ENCODE measurements around the gene COL2A1. TPM values are rescaled to one million over a fixed set of nuclear protein-coding genes. Genes with fewer than 3 reads are reported as not detected.
"Not testable (repeated sequence)": the region's sequence is repeated elsewhere in the genome, so short reads cannot be mapped to it uniquely, and the experiment has no call there.

Gene COL2A1
- total RNA-seq, 2 experiments from 2014 or later: 0.05 TPM; not detected in 1

- DNase-seq: no peak
- Mint-ChIP-seq H3K4me1 (peaks cover 34% of the 10 kb centered on the region), H3K27me3 (no peaks in the 10 kb centered on the region), H3K27ac (no peak overlapping the region), H3K9me3 (ENCODE audit: low read depth) (no peaks in the 10 kb centered on the region), H3K36me3 (ENCODE audit: low read depth) (peaks cover 52% of the 10 kb centered on the region), H3K4me3 (peak overlapping the region; percentile 11)
- no peak for ATAC-seq
- intact Hi-C loops (cut with DNase I, micrococcal nuclease): loop anchor here in 1 of 2 experiments (10.0 kb wide), 1 partner anchor 211 kb away; the partner anchor contains the start of gene RAPGEF3
- ChIA-PET POLR2A (no interaction called here), CTCF (interaction anchor here (0.9 to 3.0 kb wide), 4 partner anchors 62 to 223 kb away, joined by 3 to 10 read pairs (median 4); no protein-coding TSS in a partner anchor)
These were observed 38.7 kb downstream of the COL2A1 start for GRCh38 chr12:47965581-47965980.

DNA sequence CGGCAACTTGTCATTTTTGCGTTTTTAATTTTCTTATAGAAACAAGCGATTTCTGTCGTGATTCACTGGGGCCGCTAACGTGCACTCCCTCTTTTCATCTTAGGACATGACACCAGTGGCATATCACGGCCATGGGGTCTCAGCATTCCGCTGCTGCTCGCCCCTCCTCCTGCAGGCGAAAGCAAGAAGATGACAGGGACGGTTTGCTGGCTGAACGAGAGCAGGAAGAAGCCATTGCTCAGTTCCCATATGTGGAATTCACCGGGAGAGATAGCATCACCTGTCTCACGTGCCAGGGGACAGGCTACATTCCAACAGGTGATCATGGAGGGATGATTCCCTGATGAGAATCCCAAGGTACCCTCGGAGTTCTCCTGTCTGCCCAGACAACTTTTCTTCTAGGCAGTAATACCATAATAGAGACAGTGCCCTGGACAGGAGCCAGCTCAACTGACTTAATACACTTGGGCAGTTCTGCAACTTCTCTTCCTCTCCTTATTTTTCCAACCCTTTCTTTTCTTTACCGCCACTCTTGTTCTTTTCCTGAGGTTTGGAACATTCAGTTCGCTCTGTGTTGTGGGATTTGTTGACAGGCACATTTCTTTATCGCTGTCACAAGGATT, 40.1 kb downstream of the COL2A1 start:
- peak; percentile 4 for ATAC-seq

GRCh38 chr12:47963340-47964040, 40.8 kb downstream of the COL2A1 start, which contains the start of gene TMEM106C:
TSS of gene TMEM106C (plus strand) at chr12:47963596. CDS start at chr12:47964237, 641 bp downstream.
- H3K4me1 Mint-ChIP-seq: peaks cover 34% of the 10 kb centered on the region
- no peaks in the 10 kb centered on the region for H3K9me3 Mint-ChIP-seq (ENCODE audit: low read depth)
- intact Hi-C loops (cut with DNase I, micrococcal nuclease): loop anchor here (1.0 to 10.0 kb wide), 14 partner anchors 37 to 246 kb away; partner anchors contain the start of genes ASB8 (in 2 of the 2), VDR (in 2 of the 2), CCDC184 (in 1 of the 2) and RAPGEF3 (in 1 of the 2)
- H3K27me3 Mint-ChIP-seq: peaks cover 2% of the 10 kb centered on the region
- ChIA-PET POLR2A (interaction anchor here (0.8 kb wide), 1 partner anchor 99 kb away, joined by 3 read pairs; no protein-coding TSS in a partner anchor), CTCF (interaction anchor here (0.6 to 5.6 kb wide), 38 partner anchors 8 to 544 kb away, joined by 3 to 29 read pairs (median 4); partner anchors contain the start of genes ASB8, SLC48A1 and VDR)
- peak within 1 kb of the TSS; percentile 87 for H3K27ac Mint-ChIP-seq
- peak; percentile 98 for ATAC-seq
- H3K4me3 Mint-ChIP-seq: peak within 1 kb of the TSS; percentile 99
- DNase-seq: peak; percentile 96
- H3K36me3 Mint-ChIP-seq (ENCODE audit: low read depth): peaks cover 48% of the 10 kb centered on the region

More for the DNA sequence above, 40.1 kb downstream of the COL2A1 start:
- DNase-seq: peak; percentile 40
- Mint-ChIP-seq H3K4me1 (peaks cover 34% of the 10 kb centered on the region), H3K4me3 (peak overlapping the region; percentile 99), H3K27me3 (peaks cover 2% of the 10 kb centered on the region), H3K9me3 (ENCODE audit: low read depth) (no peaks in the 10 kb centered on the region), H3K36me3 (ENCODE audit: low read depth) (peaks cover 52% of the 10 kb centered on the region), H3K27ac (peak overlapping the region; percentile 53)
- intact Hi-C loops (cut with DNase I, micrococcal nuclease): loop anchor here (5.0 to 10.0 kb wide), 4 partner anchors 102 to 247 kb away; partner anchors contain the start of genes ASB8 (in 1 of the 2) and RAPGEF3 (in 1 of the 2)
- ChIA-PET CTCF (interaction anchor here (0.6 to 5.6 kb wide), 31 partner anchors 10 to 545 kb away, joined by 3 to 29 read pairs (median 4); partner anchors contain the start of genes SLC48A1 and VDR), POLR2A (interaction anchor here (0.8 kb wide), 1 partner anchor 99 kb away, joined by 3 read pairs; no protein-coding TSS in a partner anchor)

DNA sequence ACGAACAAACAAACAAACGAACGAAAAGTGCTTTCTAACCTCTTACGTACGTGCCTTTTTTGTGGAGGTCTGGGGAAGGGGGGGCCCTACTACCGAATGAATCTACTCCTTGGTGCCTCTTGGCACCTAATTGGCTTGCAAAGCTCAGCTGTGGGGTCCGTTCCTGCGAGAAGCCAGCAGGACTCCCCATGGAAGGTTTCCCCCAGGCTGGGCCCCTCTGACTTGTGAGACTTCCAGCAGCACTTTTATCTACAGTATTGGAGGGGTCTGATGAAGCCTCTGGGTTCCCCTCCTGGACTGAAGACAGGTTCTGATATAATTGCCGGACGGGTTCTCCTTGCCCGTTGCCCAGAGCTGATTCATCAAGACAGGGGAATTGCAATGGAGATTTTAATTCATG, 42.1 kb downstream of the COL2A1 start:
- peaks cover 2% of the 10 kb centered on the region for H3K27me3 Mint-ChIP-seq

DNA sequence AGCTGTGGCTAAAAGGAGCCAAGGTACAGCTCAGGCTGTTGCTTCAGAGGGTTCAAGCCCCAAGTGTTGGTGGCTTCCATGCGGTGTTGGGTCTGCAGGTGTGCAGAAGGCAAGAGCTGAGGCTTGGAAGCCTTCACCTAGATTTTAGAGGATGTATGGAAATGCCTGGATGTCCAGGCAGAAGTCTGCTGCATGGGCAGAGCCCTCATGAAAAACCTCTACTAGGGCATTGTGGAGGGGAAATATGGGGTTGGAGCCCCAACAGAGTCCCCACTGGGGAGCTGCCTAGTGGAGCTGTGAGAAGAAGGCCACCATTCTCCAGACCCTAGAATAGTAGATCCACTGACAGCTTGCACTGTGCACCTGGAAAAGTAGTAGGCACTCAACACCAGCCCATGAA, 46.6 kb downstream of the COL2A1 start:
- H3K9me3 Mint-ChIP-seq (ENCODE audit: low read depth); DNase-seq; ATAC-seq; H3K27me3 Mint-ChIP-seq; H3K4me1 Mint-ChIP-seq; H3K4me3 Mint-ChIP-seq; H3K27ac Mint-ChIP-seq; intact Hi-C loops (cut with DNase I, micrococcal nuclease); H3K36me3 Mint-ChIP-seq (ENCODE audit: low read depth): not testable (repeated sequence)
- ChIA-PET POLR2A (interaction anchor here (0.7 kb wide), 1 partner anchor 57 kb away, joined by 3 read pairs; no protein-coding TSS in a partner anchor), CTCF (interaction anchor here (0.6 to 1.9 kb wide), 5 partner anchors 8 to 206 kb away, joined by 3 to 5 read pairs (median 4); no protein-coding TSS in a partner anchor)

More for the DNA sequence above, 42.1 kb downstream of the COL2A1 start:
- intact Hi-C loops (cut with DNase I, micrococcal nuclease): loop anchor here (2.0 to 10.0 kb wide), 6 partner anchors 39 to 245 kb away; partner anchors contain the start of genes ASB8 (in 1 of the 2), RAPGEF3 (in 1 of the 2) and VDR (in 1 of the 2)
- POLR2A ChIA-PET: no interaction called here
- DNase-seq: no peak
- H3K9me3 Mint-ChIP-seq (ENCODE audit: low read depth): peaks cover 1% of the 10 kb centered on the region
- H3K27ac Mint-ChIP-seq: no peak overlapping the region
- H3K4me1 Mint-ChIP-seq: peaks cover 34% of the 10 kb centered on the region
- H3K36me3 Mint-ChIP-seq (ENCODE audit: low read depth): peaks cover 35% of the 10 kb centered on the region
- no peak overlapping the region for H3K4me3 Mint-ChIP-seq
- ATAC-seq: no peak
- CTCF ChIA-PET: interaction anchor here (0.8 to 5.6 kb wide), 9 partner anchors 8 to 275 kb away, joined by 3 to 29 read pairs (median 7); no protein-coding TSS in a partner anchor

- Mint-ChIP-seq H3K36me3 (ENCODE audit: low read depth) (no peaks in the 10 kb centered on the region), H3K9me3 (ENCODE audit: low read depth) (peaks cover 1% of the 10 kb centered on the region), H3K4me3 (no peak overlapping the region), H3K4me1 (no peaks in the 10 kb centered on the region), H3K27ac (no peak overlapping the region), H3K27me3 (no peaks in the 10 kb centered on the region)
- ChIA-PET CTCF (interaction anchor here (1.0 to 3.4 kb wide), 3 partner anchors 8 to 177 kb away, joined by 3 to 18 read pairs (median 5); partner anchors contain the start of gene TMEM106C), POLR2A (no interaction called here)
- DNase-seq: no peak
- no peak for ATAC-seq
- intact Hi-C loops (cut with DNase I, micrococcal nuclease): no loop called here
These were observed 49.2 kb downstream of the COL2A1 start for GRCh38 chr12:47955059-47955458.

DNA sequence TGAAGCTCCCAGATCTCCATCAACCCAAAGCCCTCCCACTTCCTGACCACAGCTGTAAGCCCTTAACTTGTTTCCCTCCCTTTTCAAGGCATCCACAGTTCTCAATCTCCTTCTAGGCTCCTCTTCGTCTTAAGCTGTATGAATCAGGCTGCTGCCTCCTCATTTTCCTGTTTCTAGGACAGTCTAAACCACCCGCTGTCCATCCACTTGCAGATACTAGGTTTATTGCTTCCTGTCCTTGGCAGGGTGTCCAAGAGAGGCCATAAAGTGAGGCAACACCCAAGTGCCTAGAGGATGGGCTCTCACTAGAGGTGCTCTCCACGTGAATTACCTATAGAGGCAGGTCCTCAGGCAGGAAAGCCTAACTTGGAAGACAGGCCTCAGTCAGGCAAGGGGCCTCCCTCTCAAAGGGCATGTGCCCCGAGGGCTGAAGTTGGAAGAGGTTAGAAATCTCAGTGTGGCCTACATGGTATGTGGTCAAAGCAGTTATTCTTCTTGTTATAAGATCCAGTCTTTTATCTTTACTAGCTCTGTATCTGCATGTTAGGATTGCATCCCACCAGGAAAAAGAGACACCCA, 49.7 kb downstream of the COL2A1 start:
- Mint-ChIP-seq H3K9me3 (ENCODE audit: low read depth) (peaks cover 1% of the 10 kb centered on the region), H3K4me1 (peaks cover 1% of the 10 kb centered on the region), H3K36me3 (ENCODE audit: low read depth) (no peaks in the 10 kb centered on the region), H3K27me3 (no peaks in the 10 kb centered on the region), H3K4me3 (no peak overlapping the region), H3K27ac (no peak overlapping the region)
- POLR2A ChIA-PET: no interaction called here
- intact Hi-C loops (cut with DNase I, micrococcal nuclease): no loop called here
- ATAC-seq (no peak), DNase-seq (no peak)
- CTCF ChIA-PET: interaction anchor here (1.0 to 3.4 kb wide), 3 partner anchors 9 to 176 kb away, joined by 3 to 18 read pairs (median 5); partner anchors contain the start of gene TMEM106C

GRCh38 chr12:47954058-47954457, 50.2 kb downstream of the COL2A1 start:
- Mint-ChIP-seq H3K4me3 (no peak overlapping the region), H3K4me1 (peaks cover 6% of the 10 kb centered on the region), H3K36me3 (ENCODE audit: low read depth) (no peaks in the 10 kb centered on the region), H3K27me3 (no peaks in the 10 kb centered on the region), H3K9me3 (ENCODE audit: low read depth) (peaks cover 1% of the 10 kb centered on the region), H3K27ac (no peak overlapping the region)
- ATAC-seq (no peak), DNase-seq (no peak)
- intact Hi-C loops (cut with DNase I, micrococcal nuclease): no loop called here
- CTCF ChIA-PET: interaction anchor here (0.9 to 3.4 kb wide), 2 partner anchors 9 to 117 kb away, joined by 3 to 18 read pairs; partner anchors contain the start of gene TMEM106C
- POLR2A ChIA-PET: no interaction called here

GRCh38 chr12:47950856-47951468, 53.3 kb downstream of the COL2A1 start:
- DNase-seq (no peak), ATAC-seq (no peak)
- H3K9me3 Mint-ChIP-seq (ENCODE audit: low read depth): no peaks in the 10 kb centered on the region
- peaks cover 3% of the 10 kb centered on the region for H3K27me3 Mint-ChIP-seq
- H3K4me3 Mint-ChIP-seq: no peak overlapping the region
- peaks cover 10% of the 10 kb centered on the region for H3K4me1 Mint-ChIP-seq
- H3K27ac Mint-ChIP-seq: no peak overlapping the region
- H3K36me3 Mint-ChIP-seq (ENCODE audit: low read depth): no peaks in the 10 kb centered on the region
- CTCF ChIA-PET: interaction anchor here (0.6 to 2.7 kb wide), 8 partner anchors 11 to 418 kb away, joined by 3 to 29 read pairs (median 3); partner anchors contain the start of gene TMEM106C
- intact Hi-C loops (cut with DNase I, micrococcal nuclease): no loop called here
- POLR2A ChIA-PET: no interaction called here
